Astrocyte of the cerebellum (primary cell): ENCODE results near the gene TIMELESS.

Experiments
- DNase-seq: peaks from one replicate; pipeline ENCODE4 v3.0.0-alpha.2; 2011; ENCODE audit warnings: low read depth
- H3K4me3 ChIP-seq: 2 replicates; pipeline ENCODE4 v1.5.1; 2011; ENCODE audit warnings: mild to moderate bottlenecking, low read depth, low read length, moderate library complexity
- CTCF ChIP-seq: IDR thresholded peaks from 2 replicates; pipeline ENCODE4 v1.5.1; 2012; ENCODE audit warnings: low read length, low read depth, moderate library complexity, mild to moderate bottlenecking; ENCODE audit errors: missing control alignments
- in situ Hi-C: cut with HindIII; loops from 2 replicates; pipeline ENCODE4 v1.10.0; 2017; ENCODE audit warnings: low sequenced_read_pairs

Gene TIMELESS

DNA sequence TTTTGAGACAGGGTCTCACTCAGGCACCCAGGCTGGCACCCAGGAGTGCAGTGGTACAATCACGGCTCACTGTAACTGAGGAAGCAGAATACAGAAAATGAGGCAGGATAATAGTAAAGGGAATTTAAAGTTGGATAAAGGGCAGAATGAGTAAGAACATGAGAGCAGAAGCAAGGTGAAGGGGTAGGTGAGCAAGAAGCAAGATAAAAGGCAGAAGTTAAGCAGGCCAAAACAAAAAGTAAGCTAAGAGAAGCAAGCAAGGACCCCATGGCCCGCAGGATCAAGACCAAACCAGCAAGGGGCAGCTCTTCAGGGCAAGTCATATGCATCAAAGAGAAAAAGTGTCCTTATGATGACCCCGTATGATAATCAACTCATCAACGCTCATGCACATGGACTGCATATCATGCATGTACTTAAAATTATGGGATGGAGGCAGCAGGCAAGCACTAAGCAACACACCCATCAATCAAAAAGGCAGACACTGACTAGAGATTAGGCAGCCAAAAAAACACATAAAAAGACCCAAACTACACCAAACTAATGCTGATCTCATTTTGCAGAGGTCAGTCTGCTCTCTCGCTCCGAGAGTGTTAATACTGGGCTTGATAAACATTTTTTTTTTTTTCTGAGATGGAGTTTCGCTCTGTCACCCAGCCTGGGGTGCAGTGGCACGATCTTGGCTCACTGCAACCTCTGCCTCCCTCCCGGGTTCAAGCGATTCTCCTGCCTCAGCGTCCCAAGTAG is 11.6 kb downstream of the TIMELESS start:
- no peak for TF ChIP-seq CTCF
- in situ Hi-C loops = no loop called here
- H3K4me3 ChIP-seq = no peak overlapping the region
- no peak for DNase-seq

- TF ChIP-seq CTCF = no peak
- no peak for DNase-seq
- no peak overlapping the region for H3K4me3 ChIP-seq
- in situ Hi-C loops = no loop called here
These were observed 14.4 kb downstream of the TIMELESS start for GRCh38 chr12:56434828-56435227.

DNA sequence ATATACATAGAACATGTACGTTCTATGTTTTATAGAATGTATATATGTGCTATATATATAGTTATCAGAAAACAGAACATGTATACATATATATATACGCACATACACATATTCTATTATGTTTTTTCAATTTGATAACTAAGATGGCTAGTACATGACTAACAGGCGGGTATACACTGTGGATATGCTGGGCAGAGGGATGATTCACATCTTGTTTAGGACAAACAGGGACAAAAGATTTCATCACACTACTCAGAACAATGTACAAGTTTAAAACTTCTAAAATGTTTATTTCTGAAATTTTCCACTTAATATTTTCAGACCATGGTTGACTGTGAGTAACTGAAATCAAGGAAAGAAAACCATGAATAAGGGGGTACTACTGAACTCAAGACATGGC is 17.4 kb downstream of the TIMELESS start:
- H3K4me3 ChIP-seq = no peak overlapping the region
- in situ Hi-C loops = no loop called here
- no peak for TF ChIP-seq CTCF
- no peak for DNase-seq

GRCh38 chr12:56431288-56431687 is 17.9 kb downstream of the TIMELESS start:
- H3K4me3 ChIP-seq = no peak overlapping the region
- in situ Hi-C loops = no loop called here
- no peak for TF ChIP-seq CTCF
- no peak for DNase-seq

DNA sequence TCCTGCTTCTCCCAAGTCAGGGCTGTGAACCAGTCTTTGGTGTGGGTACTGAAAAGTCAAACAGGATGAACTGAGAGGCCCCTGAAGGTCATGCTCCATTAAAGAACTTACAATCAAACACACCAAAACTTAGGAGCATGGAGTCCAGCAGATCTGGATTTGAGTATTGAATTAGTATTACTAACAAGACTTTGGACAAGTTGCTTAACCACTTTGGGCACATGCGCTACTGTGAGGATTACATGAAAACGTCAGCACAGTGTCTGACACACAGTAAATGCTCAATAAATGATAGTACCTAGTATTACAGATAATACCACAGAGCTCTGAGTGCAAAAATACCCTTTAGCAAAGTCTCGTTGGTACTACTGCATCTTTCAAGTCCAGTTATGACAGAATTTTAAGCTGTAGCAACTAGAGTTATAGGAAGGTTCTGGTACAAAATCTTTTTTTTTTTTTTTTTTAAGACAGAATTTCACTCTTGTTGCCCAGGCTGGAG is 23.2 kb downstream of the TIMELESS start:
- in situ Hi-C loops = no loop called here
- no peak overlapping the region for H3K4me3 ChIP-seq
- DNase-seq = no peak
- TF ChIP-seq CTCF = no peak

GRCh38 chr12:56425193-56425592 is 24.0 kb downstream of the TIMELESS start:
- in situ Hi-C loops = no loop called here
- no peak overlapping the region for H3K4me3 ChIP-seq
- DNase-seq = no peak
- TF ChIP-seq CTCF = no peak
